Panc1 (cell line): Measurements from ENCODE around the gene DNAJA2. TPM values are rescaled to one million over a fixed set of nuclear protein-coding genes. Genes with fewer than 3 reads are reported as not detected.

Experiments
- ATAC-seq: fragments of 200-7000 bp; cut with Tn5 transposase; 2 replicates; pipeline ENCODE4 v1.9.1; 2020; ENCODE audit warnings: mild to moderate bottlenecking, moderate library complexity
- BruUV-seq: library from RNA; stranded (reverse); fragments of 400-500 nt; replicated peaks from 2 replicates; lab custom pipeline; 2021; lab: Mats Ljungman, UMichigan
- CTCF ChIA-PET: fragments of 300-600 bp; sonication (Branson Sonifier 250); formaldehyde crosslinking; loops from one replicate; lab custom pipeline; 2022; ENCODE audit warnings: antibody characterized with exemption; lab: Charles Lee
- POLR2A ChIA-PET: fragments of 300-600 bp; sonication (Branson Sonifier 250); formaldehyde crosslinking; loops from one replicate; lab custom pipeline; 2022; ENCODE audit warnings: antibody characterized with exemption; lab: Charles Lee
- DNase-seq: peaks from one replicate; pipeline ENCODE4 v3.0.0-alpha.2; 2010; ENCODE audit warnings: low read depth, low spot score
- H3K27ac ChIP-seq: 2 replicates; pipeline ENCODE4 v1.5.1; 2011; ENCODE audit warnings: mild to moderate bottlenecking, low read length, inconsistent platforms
- H3K27me3 ChIP-seq: fragments of 200-500 bp; sonication (Bioruptor generic); 2 replicates; pipeline ENCODE4 v1.6.0; 2014; ENCODE audit warnings: low read length, inconsistent platforms; ENCODE audit not compliant: control insufficient read depth, insufficient read depth
- H3K36me3 ChIP-seq: fragments of 200-500 bp; sonication (Bioruptor generic); 2 replicates; pipeline ENCODE4 v1.5.1; 2014; ENCODE audit warnings: inconsistent platforms, mild to moderate bottlenecking, low read length, moderate library complexity; ENCODE audit not compliant: control insufficient read depth, insufficient read depth
- H3K4me1 ChIP-seq: 2 replicates; pipeline ENCODE4 v1.5.1; 2011; ENCODE audit warnings: inconsistent platforms, mild to moderate bottlenecking, low read length, moderate library complexity; ENCODE audit not compliant: control insufficient read depth, insufficient read depth
- H3K4me3 ChIP-seq, 2 experiments: 2 replicates each; pipeline ENCODE4 v1.5.1; 2011 to 2012; ENCODE audit warnings: low read depth in 2 of 2, low read length in 2 of 2, mild to moderate bottlenecking in 2 of 2, inconsistent platforms in 1 of 2, moderate library complexity in 1 of 2
- H3K9me3 ChIP-seq: fragments of 200-500 bp; sonication (Bioruptor generic); 2 replicates; pipeline ENCODE4 v1.5.1; 2014; ENCODE audit warnings: low read depth, mild to moderate bottlenecking, inconsistent platforms, low read length, moderate library complexity; ENCODE audit not compliant: control insufficient read depth, insufficient read depth
- POLR2AphosphoS5 ChIP-seq: IDR thresholded peaks from 2 replicates; pipeline ENCODE4 v1.6.1; 2012; ENCODE audit warnings: mild to moderate bottlenecking, low read depth, low read length, moderate library complexity
- SIN3A ChIP-seq: IDR thresholded peaks from 2 replicates; pipeline ENCODE4 v1.6.1; 2012; ENCODE audit warnings: low read depth, mild to moderate bottlenecking, low read length, moderate library complexity, borderline replicate concordance; ENCODE audit not compliant: insufficient read depth
- TCF7L2 ChIP-seq: IDR thresholded peaks from 2 replicates; pipeline ENCODE4 v1.6.1; 2011; ENCODE audit warnings: mild to moderate bottlenecking, low read depth, low read length, inconsistent platforms
- in situ Hi-C: cut with HindIII; loops from 2 replicates; pipeline ENCODE4 v1.10.0; 2016; ENCODE audit warnings: low sequenced_read_pairs, low pct_unique_long_range_greater_than_20kb
- intact Hi-C: fragments of 100-400 bp; cut with micrococcal nuclease; formaldehyde crosslinking; loops from one replicate; pipeline ENCODE4 v1.10.0; 2022; ENCODE audit not compliant: unreplicated experiment
- total RNA-seq: library from RNA; stranded (reverse); gene quantifications from one replicate; pipeline ENCODE4 v1.2.1, GENCODE V29; 2021; ENCODE audit not compliant: unreplicated experiment
- TF ChIP-seq, protein P1 (sequence below): fragments of 450-650 bp; IDR thresholded peaks from 2 replicates; pipeline ENCODE4 v1.5.1; 2017; ENCODE audit warnings: mild to moderate bottlenecking
- TF ChIP-seq, protein P2 (sequence below), 2 experiments: IDR thresholded peaks; 2 replicates each; pipeline ENCODE4 v1.6.1; 2011 to 2012; ENCODE audit warnings: low read depth in 2 of 2, control low read depth in 1 of 2, low read length in 1 of 2, mild to moderate bottlenecking in 1 of 2, moderate library complexity in 1 of 2; ENCODE audit not compliant: insufficient read depth in 1 of 2

DNAJA2 gene
- total RNA-seq, 1 experiment from 2014 or later = 49.4 TPM

DNA sequence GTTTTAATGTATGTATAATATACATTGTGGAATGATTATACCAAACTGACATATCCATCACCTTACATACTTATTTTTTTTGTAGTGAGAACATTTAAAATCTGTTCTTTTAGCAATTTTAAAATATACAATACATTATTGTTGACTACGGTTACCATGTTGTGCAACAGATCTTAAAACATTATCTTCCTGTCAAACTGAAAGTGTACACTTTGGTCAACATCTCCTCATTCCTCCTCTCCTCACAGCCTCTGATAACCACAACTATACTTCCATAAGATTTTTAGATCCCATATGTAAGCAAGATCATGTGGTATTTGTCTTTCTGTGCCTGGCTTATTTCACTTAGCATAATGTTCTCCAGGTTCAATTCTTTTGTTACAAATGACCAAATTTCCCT, 7.5 kb upstream of the DNAJA2 start:
- Histone ChIP-seq H3K4me3 (no peak overlapping the region), H3K27me3 (no peaks in the 10 kb centered on the region), H3K27ac (no peak overlapping the region), H3K4me1 (peaks cover 5% of the 10 kb centered on the region; the same call in 1 of the 2 replicates), H3K36me3 (no peaks in the 10 kb centered on the region), H3K9me3 (no peaks in the 10 kb centered on the region)
- ChIA-PET POLR2A (no interaction called here), CTCF (no interaction called here)
- DNase-seq = no peak
- in situ Hi-C loops (no loop called here), intact Hi-C loops (no loop called here)
- no peak for TF ChIP-seq TCF7L2
- BruUV-seq = no TSS peak
- ATAC-seq = no peak

DNA sequence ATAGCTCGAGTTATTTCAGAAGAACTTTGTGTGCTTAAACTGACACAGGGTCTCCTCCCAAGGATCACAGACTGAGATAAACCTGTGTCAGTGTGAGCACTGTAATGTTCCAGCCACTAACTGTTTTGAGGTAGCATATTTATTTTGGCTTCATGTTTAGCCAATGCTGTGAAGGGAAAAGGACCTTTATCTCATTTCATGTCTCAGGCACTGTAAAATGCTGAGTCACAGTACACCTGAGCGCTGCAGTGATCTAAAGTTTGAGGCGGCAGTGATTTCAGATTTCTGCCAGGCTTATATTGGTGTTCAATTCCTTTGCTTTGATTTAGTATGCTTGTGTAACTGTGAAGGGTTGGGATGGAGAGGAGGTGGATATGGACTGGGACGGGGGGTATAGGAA, 3.1 kb upstream of the DNAJA2 start:
- ChIA-PET POLR2A (no interaction called here), CTCF (no interaction called here)
- H3K9me3 ChIP-seq = no peaks in the 10 kb centered on the region
- H3K36me3 ChIP-seq = peaks cover 6% of the 10 kb centered on the region; the same call in 1 of the 2 replicates
- DNase-seq (no peak), ATAC-seq (no peak)
- BruUV-seq = no TSS peak
- H3K27ac ChIP-seq = peak overlapping the region; percentile 48; the same call in 1 of the 2 replicates
- TF ChIP-seq TCF7L2 (no peak), POLR2AphosphoS5 (no peak), SIN3A (no peak)
- TF ChIP-seq, protein P1, sequence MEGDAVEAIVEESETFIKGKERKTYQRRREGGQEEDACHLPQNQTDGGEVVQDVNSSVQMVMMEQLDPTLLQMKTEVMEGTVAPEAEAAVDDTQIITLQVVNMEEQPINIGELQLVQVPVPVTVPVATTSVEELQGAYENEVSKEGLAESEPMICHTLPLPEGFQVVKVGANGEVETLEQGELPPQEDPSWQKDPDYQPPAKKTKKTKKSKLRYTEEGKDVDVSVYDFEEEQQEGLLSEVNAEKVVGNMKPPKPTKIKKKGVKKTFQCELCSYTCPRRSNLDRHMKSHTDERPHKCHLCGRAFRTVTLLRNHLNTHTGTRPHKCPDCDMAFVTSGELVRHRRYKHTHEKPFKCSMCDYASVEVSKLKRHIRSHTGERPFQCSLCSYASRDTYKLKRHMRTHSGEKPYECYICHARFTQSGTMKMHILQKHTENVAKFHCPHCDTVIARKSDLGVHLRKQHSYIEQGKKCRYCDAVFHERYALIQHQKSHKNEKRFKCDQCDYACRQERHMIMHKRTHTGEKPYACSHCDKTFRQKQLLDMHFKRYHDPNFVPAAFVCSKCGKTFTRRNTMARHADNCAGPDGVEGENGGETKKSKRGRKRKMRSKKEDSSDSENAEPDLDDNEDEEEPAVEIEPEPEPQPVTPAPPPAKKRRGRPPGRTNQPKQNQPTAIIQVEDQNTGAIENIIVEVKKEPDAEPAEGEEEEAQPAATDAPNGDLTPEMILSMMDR = no peak
- TF ChIP-seq, protein P2, sequence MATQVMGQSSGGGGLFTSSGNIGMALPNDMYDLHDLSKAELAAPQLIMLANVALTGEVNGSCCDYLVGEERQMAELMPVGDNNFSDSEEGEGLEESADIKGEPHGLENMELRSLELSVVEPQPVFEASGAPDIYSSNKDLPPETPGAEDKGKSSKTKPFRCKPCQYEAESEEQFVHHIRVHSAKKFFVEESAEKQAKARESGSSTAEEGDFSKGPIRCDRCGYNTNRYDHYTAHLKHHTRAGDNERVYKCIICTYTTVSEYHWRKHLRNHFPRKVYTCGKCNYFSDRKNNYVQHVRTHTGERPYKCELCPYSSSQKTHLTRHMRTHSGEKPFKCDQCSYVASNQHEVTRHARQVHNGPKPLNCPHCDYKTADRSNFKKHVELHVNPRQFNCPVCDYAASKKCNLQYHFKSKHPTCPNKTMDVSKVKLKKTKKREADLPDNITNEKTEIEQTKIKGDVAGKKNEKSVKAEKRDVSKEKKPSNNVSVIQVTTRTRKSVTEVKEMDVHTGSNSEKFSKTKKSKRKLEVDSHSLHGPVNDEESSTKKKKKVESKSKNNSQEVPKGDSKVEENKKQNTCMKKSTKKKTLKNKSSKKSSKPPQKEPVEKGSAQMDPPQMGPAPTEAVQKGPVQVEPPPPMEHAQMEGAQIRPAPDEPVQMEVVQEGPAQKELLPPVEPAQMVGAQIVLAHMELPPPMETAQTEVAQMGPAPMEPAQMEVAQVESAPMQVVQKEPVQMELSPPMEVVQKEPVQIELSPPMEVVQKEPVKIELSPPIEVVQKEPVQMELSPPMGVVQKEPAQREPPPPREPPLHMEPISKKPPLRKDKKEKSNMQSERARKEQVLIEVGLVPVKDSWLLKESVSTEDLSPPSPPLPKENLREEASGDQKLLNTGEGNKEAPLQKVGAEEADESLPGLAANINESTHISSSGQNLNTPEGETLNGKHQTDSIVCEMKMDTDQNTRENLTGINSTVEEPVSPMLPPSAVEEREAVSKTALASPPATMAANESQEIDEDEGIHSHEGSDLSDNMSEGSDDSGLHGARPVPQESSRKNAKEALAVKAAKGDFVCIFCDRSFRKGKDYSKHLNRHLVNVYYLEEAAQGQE (IDR thresholded peaks at IDR 0.05; ENCODE audit: insufficient read depth in 1 of 2, low read depth in 2 of 2, low read length in 1 of 2) = no peak
- H3K4me3 ChIP-seq = no peak overlapping the region
- H3K27me3 ChIP-seq = no peaks in the 10 kb centered on the region
- in situ Hi-C loops = no loop called here
- intact Hi-C loops = no loop called here
- H3K4me1 ChIP-seq = peaks cover 14% of the 10 kb centered on the region

DNA sequence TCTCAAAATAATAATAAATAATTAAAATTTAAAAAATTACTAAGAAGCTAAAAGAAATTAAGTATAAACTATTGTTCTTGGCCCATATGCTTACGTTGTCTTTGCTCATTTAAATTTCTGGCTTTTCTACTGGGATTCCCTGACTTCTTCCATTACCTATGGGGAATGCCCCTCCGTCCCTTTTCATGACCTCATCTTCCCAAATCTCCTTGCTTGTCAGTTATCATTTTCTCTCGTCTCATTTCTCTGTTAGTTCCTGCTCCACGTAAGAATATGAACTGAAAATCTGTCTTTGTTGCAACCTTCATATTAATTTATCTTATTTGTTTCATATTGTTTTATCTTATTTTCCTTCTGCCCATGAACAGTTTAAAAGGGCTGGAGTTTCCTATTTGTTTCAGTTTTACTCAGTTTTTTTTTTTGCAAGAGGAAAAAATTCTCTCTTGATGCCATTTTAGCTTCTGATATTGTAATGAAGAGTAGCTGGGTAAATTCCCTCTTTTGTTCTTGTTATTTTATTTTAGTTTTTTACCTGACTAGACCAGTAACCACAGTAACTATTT, 2.5 kb upstream of the DNAJA2 start:
- ChIA-PET POLR2A (no interaction called here), CTCF (no interaction called here)
- ATAC-seq (no peak), DNase-seq (no peak)
- no TSS peak for BruUV-seq
- peak overlapping the region; percentile 48; the same call in 1 of the 2 replicates for H3K27ac ChIP-seq
- H3K4me3 ChIP-seq = no peak overlapping the region
- no peaks in the 10 kb centered on the region for H3K9me3 ChIP-seq
- TF ChIP-seq, protein P2 (IDR thresholded peaks at IDR 0.05; ENCODE audit: insufficient read depth in 1 of 2, low read depth in 2 of 2, low read length in 1 of 2) = no peak
- TF ChIP-seq POLR2AphosphoS5 = no peak
- TF ChIP-seq TCF7L2 = no peak
- TF ChIP-seq SIN3A = no peak
- TF ChIP-seq, protein P1 = no peak
- H3K4me1 ChIP-seq = peaks cover 17% of the 10 kb centered on the region
- no peaks in the 10 kb centered on the region for H3K27me3 ChIP-seq
- intact Hi-C loops (no loop called here), in situ Hi-C loops (no loop called here)
- peaks cover 8% of the 10 kb centered on the region for H3K36me3 ChIP-seq
